ENCODE measurements around the gene UNC119.
A peak's percentile ranks its signal among the peaks of the same experiment; 100 is the strongest.

The UNC119 gene

DNA sequence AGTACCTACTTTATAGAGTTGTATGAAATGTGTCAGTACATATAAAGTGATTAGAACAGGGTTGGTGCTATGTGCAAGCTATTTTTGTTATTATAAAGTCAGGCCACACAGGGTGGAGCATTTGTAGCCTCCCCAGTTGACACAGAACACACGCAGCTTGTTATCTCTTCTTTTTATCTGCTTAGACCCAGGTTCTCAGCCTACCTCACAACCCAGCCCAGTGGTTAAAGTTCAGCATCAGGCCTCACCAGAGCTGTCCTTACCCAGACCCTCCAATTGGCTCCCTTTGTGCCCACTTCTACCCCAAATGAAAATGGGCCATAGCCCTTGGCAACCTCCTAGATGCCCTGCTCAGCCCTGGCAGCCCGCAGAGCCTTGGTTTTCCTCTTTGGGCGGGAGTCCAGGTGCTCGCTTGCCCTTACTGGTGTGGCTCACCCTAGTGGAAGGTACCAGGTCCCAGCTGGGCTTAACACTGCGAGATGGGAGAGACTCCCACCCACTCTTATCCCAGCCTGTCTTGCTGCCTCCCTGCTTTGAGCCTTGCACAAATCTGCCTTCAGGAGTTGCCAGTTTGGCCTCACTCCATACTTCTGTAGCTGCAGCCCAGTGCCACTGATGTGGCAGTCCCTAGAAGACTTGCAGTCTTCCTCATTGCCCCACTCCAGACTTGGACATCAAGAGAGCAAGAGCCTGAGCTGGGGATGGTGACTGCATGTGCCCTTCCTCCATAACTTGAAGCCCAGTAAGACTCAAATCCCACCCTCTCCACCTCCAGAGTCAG is 20.0 kb upstream of the UNC119 start:
- DNase-seq, result no peak

GRCh38 chr17:28571361-28572122 is 19.1 kb upstream of the UNC119 start, which contains the start of gene PIGS:
TSS of gene PIGS (minus strand) at chr17:28571524. CDS start at chr17:28571496, 28 bp downstream.
- DNase-seq, result peak; percentile 88

DNA sequence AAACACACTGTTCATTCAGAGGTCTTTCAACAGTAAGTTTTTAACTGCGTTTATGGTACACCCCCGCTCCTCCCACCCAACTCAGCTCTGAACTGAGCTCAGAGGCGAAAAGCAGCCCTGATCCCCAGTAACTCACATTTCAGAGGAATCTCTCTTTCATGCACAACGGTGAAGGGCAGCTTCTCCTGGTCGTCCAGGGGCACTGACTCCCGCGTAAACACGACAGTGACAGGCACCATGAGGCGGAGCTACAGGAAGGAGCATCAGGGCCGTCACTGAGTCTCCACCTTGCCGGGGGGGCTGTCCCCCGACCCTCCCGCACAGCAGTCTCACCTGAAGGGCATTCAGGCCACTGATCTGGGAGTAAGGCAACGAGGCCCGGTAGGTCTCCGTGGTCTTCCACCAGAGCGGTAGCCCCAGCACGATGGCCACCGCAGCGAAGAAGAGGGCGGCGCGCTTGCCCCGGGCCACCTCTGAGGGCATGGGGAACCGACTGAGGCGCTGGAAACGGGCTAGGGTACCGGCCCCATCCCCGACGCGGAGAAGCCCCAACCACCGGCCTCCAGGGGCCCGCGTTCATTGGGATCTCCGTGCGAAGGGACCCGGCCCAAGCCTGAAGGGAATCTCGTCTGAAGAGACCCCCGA is 18.4 kb upstream of the UNC119 start:
- peak; percentile 43 for DNase-seq

GRCh38 chr17:28569446-28569845 is 17.0 kb upstream of the UNC119 start:
- no peak for DNase-seq

DNA sequence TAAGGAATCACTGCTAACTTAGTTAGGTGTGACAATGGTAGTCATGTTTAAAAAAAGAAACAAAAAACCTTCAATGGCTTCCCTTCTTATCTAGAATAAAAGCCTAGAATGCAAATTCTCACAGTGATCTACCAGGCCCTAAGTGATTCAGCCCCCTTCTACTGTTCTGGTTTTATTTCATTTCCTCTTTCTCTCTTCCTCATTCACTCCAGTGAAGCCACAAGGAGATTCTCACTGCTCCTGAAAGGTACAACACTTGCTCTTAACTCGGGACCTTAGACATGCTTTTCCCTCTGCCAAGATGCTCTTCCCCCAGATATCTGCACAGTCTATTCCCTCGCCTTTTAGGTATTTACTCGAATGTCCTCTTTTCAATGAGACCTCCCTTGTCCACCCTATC is 15.2 kb upstream of the UNC119 start:
- no peak for DNase-seq

GRCh38 chr17:28563475-28563874 is 11.1 kb upstream of the UNC119 start:
- DNase-seq, result no peak

DNA sequence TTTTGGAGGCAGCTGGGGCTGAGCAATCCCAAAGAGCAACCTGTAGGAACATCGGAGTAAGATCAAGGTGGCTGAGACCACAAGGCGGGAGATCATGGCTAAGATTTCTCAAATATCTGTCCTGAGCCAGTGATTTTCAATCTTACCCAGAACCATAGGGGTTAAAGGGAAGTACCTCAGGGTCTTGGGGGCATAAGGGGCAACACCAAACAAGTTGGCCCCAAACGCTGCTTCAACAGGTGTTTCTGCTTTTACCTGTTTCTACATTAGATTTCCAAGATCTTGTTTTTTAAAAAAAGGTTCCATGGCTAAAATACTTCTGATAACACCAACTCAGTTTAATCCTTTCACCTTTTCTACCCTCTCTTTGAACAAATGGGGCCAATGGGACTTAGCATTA is 2.6 kb upstream of the UNC119 start:
- no peak for DNase-seq

DNA sequence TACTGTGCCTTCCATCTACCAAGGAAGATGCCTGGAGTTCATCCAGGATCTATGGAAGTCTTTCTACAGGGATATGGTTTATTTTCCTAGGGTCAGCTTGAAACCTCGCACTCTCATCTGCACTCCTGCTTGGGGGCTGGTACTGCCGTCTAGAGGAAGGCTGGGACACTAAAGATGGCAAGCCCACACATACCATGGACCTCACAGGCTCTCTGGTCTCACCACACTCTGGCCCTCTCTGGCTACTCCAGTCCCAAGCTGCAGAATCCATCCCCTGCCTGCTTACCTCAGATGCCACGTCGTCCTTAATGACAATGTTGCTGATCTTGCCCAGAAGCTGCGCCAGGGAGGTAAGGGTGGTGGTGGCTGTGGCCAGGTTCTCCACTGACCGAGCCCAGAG is 2.1 kb upstream of the UNC119 start:
- no peak for DNase-seq

GRCh38 chr17:28553000-28553505 is 629 bp upstream of the UNC119 start:
- no peak for DNase-seq

- no peak for DNase-seq
Measured at GRCh38 chr17:28551421-28552175, 826 bp downstream of the UNC119 start.

- no peak for DNase-seq
Measured at GRCh38 chr17:28550858-28551257, 1.6 kb downstream of the UNC119 start.

DNA sequence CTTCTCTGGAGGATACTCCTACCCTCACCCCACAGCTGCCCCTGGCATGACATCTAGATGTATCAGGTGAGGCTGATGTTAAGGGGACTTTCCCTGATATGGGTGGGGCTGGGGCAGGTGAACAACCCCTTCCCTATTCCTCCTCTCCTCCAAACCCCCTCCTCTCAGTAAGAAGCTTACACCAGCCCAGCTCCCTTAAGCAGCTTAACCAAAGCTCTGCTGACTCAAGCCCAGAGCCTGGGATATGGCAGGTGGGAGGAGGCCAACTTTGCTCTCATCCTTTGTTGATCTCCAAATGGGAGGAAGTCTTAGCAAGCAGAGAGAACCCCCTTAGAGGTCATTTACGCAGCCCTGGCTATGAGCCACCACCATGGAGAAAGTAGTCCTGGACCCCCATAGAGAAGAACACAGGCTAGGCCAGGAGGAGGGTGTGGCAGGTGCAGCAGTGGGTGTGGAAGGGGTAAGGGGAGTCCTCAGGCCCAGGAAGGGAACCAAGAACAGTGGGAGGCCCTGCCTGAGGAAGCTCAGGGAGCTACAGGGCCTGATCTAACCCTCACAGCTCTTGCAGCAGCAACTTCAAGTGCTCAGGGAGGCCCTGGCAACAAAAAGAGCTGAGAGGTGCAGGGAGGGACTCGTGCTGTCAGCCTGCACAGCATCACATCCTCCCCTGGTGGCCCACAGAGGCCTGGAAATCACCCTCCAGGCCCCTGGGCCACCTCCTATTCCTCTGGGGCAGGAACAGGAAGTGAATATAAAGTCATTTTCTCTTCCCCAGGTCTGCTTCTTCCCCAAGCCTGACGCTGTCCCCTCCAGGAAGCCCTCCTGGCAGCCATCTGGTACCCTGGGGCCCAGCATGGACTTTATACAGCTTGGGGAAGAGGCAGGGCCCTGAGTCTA is 2.9 kb downstream of the UNC119 start:
- peak; percentile 42 for DNase-seq

- DNase-seq, result no peak
Measured at GRCh38 chr17:28548417-28549130, 3.9 kb downstream of the UNC119 start.

DNA sequence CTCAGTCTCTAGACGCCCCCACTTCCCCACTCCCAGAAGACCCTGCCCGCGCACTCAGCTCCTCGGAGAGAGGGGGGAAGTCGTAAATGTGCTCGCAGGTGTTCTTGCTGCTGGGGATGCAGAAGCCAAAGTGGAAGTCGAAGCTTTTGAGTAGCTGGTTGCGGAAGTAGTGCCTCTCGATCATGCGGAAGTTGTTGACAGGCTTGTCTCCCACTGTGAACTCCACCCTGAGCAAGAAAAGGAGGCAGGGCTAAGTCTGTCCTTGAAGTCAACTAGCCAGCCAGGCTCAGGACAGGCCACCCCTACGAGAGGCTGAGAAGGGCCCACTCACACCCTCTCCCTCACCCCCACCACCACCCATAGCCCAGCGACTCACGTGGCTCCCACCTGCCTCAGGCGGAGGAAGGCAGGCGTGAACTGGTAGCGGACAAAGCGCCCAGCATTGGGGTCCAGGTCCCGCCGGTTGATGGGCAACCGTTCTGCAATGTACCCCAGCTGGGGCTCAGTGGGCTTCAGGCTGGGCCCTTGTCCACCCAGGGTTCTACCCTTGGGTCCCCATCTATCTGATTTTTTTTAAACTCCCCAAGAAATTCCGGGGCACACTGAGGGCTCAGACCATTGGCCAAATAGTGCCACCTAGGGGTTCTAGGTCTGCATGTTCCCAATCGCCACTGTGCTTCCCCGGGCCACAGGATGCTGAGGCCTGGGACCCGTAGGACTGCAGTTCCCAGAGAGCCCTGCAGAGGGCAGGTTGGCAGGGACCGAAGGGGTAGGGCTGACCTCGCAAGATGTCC is 4.6 kb downstream of the UNC119 start:
- peak; percentile 57 for DNase-seq

DNA sequence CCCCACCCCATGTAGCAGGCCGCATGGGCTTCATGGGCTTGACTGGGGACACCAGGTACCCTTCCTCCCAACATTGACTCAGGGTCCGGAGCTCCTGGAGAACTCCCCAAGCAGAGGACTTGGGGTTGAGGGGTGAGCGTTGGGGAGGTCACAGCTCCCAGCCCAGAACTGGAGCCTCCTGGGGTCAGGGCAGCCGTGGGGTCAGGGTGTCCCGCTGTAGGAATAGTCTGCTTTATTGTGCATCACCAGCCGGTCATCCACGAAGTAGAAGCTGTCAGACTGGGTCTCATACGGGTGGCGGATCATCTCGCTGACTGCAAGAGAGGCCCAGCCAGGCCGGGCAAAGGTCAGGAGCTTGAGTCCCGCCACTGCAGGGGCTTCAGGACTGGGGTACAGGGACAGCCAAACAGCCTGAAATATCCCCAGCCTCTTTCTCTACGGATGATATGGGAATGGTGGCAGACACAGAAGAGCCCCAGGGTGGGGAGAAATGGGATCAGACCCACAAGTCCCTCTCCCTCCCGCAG is 5.3 kb downstream of the UNC119 start:
- no peak for DNase-seq

GRCh38 chr17:28545787-28546415 is 6.5 kb downstream of the UNC119 start:
- DNase-seq, result no peak

DNA sequence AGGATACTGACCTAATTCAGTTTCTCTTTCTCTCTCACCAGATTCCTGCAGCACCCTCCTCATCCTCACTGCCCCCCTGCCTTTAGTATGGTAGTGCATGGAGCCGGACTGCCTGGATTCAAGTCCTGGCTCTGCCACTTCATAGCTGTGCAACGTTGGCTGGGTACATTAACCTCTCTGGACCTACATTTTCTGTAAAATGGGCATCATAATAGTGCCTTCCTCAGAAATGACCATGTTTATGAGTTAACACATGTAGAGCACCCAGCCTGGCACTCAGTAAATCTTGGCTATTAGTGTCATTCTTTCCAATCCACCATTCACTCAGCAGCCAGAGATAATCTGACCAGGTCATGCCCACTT is 7.3 kb downstream of the UNC119 start:
- no peak for DNase-seq

DNA sequence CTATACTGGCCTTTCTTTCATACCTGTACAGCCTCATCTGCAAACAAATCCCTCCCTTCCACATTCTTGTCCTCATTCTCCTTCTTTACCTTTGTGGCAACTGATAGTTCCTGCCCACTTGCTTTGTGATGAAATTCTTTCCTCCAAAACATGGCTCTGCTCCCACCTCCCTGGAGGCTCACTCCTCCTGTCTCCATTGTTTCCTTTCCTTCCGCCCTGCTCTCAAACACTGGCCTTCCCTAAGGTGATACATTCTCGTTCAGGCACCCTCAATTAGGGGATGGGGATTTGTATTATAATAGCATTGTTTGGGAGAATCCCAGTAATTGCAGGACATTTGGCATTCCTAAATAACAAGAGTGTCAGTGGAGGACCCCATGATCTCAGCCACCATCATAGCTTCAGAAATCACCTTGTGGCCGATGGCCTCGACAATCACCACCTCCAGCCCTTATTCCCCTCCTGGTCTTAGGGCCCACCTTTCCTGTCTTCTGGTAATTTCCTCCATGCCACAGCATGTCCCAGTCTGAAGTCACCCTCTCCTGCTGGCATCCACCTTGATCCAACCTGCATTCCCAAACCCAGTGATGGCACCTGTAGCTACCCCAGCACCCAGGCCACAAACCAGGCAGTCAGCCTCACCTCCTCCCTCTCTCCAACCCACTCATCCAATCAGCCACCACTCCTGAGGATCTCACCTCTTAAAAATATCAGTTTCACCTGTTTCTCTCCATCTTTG is 7.9 kb downstream of the UNC119 start:
- DNase-seq, result no peak

DNA sequence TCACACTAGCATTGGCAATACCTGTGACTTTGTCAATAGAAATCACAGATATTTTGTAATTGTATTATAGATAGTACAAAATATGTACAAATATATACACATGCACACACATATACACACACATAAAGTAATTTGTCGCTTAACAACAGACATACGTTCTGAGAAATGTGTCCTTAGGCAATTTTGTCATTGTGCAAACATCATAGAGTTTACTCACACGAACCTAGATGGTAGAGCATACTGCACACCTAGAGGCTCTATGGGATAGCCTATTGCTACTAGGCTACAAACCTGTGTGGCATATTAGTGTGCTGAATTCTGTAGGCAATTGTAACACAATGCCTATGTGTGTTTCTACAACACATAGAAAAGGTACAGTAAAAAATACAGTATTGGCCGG is 11.0 kb downstream of the UNC119 start:
- DNase-seq, result no peak
